ENCODE measurements around the gene IZUMO2. TPM values are rescaled to one million over a fixed set of nuclear protein-coding genes. Genes with fewer than 3 reads are reported as not detected.

The IZUMO2 gene
- total RNA-seq, 2 experiments from 2014 or later: not detected

GRCh38 chr19:50195224-50195623 lies 32.1 kb upstream of the IZUMO2 start:
- no peak for DNase-seq
- H3K9me3 Mint-ChIP-seq: no peaks in the 10 kb centered on the region
- no peaks in the 10 kb centered on the region for H3K4me1 Mint-ChIP-seq
- peaks cover 51% of the 10 kb centered on the region for H3K27me3 Mint-ChIP-seq
- no peak overlapping the region for H3K4me3 Mint-ChIP-seq
- no peaks in the 10 kb centered on the region for H3K36me3 Mint-ChIP-seq
- H3K27ac Mint-ChIP-seq: no peak overlapping the region

GRCh38 chr19:50192463-50193211 lies 29.6 kb upstream of the IZUMO2 start:
- Mint-ChIP-seq H3K4me3 (no peak overlapping the region), H3K4me1 (no peaks in the 10 kb centered on the region), H3K27ac (no peak overlapping the region), H3K36me3 (no peaks in the 10 kb centered on the region), H3K27me3 (peaks cover 35% of the 10 kb centered on the region), H3K9me3 (no peaks in the 10 kb centered on the region)
- DNase-seq: no peak

GRCh38 chr19:50191216-50191615 lies 28.1 kb upstream of the IZUMO2 start:
- DNase-seq: no peak
- Mint-ChIP-seq H3K27ac (no peak overlapping the region), H3K4me3 (no peak overlapping the region), H3K27me3 (peaks cover 24% of the 10 kb centered on the region), H3K9me3 (peaks cover 2% of the 10 kb centered on the region), H3K4me1 (no peaks in the 10 kb centered on the region), H3K36me3 (no peaks in the 10 kb centered on the region)

GRCh38 chr19:50190439-50190891 lies 27.4 kb upstream of the IZUMO2 start:
- Mint-ChIP-seq H3K4me1 (no peaks in the 10 kb centered on the region), H3K36me3 (no peaks in the 10 kb centered on the region), H3K4me3 (no peak overlapping the region), H3K27me3 (peaks cover 17% of the 10 kb centered on the region), H3K27ac (no peak overlapping the region), H3K9me3 (peaks cover 2% of the 10 kb centered on the region)
- no peak for DNase-seq

GRCh38 chr19:50189331-50189730 lies 26.2 kb upstream of the IZUMO2 start:
- Mint-ChIP-seq H3K27ac (no peak overlapping the region), H3K27me3 (peaks cover 11% of the 10 kb centered on the region), H3K36me3 (no peaks in the 10 kb centered on the region), H3K9me3 (peaks cover 2% of the 10 kb centered on the region), H3K4me3 (no peak overlapping the region), H3K4me1 (no peaks in the 10 kb centered on the region)
- no peak for DNase-seq

- Mint-ChIP-seq H3K4me1 (peaks cover 4% of the 10 kb centered on the region), H3K27ac (no peak overlapping the region), H3K36me3 (no peaks in the 10 kb centered on the region), H3K9me3 (peaks cover 2% of the 10 kb centered on the region), H3K4me3 (no peak overlapping the region), H3K27me3 (peaks cover 12% of the 10 kb centered on the region)
- no peak for DNase-seq
These were observed 24.9 kb upstream of the IZUMO2 start for GRCh38 chr19:50187937-50188336.

GRCh38 chr19:50184196-50184595 lies 21.1 kb upstream of the IZUMO2 start:
- no peak for DNase-seq
- H3K27ac Mint-ChIP-seq: no peak overlapping the region
- H3K4me3 Mint-ChIP-seq: no peak overlapping the region
- H3K4me1 Mint-ChIP-seq: peaks cover 4% of the 10 kb centered on the region
- H3K9me3 Mint-ChIP-seq: peaks cover 2% of the 10 kb centered on the region
- H3K27me3 Mint-ChIP-seq: peaks cover 25% of the 10 kb centered on the region
- no peaks in the 10 kb centered on the region for H3K36me3 Mint-ChIP-seq

GRCh38 chr19:50181121-50181520 lies 18.0 kb upstream of the IZUMO2 start:
- Mint-ChIP-seq H3K9me3 (no peaks in the 10 kb centered on the region), H3K27ac (no peak overlapping the region), H3K27me3 (peaks cover 31% of the 10 kb centered on the region), H3K4me1 (peaks cover 5% of the 10 kb centered on the region), H3K4me3 (no peak overlapping the region), H3K36me3 (no peaks in the 10 kb centered on the region)
- DNase-seq: no peak

- Mint-ChIP-seq H3K4me3 (no peak overlapping the region), H3K27me3 (peaks cover 40% of the 10 kb centered on the region), H3K36me3 (no peaks in the 10 kb centered on the region), H3K4me1 (peaks cover 2% of the 10 kb centered on the region), H3K27ac (no peak overlapping the region), H3K9me3 (no peaks in the 10 kb centered on the region)
- no peak for DNase-seq
These were observed 15.9 kb upstream of the IZUMO2 start for GRCh38 chr19:50178859-50179537.

GRCh38 chr19:50178320-50178719 lies 15.2 kb upstream of the IZUMO2 start:
- Mint-ChIP-seq H3K27me3 (peaks cover 43% of the 10 kb centered on the region), H3K4me3 (no peak overlapping the region), H3K27ac (no peak overlapping the region)

GRCh38 chr19:50176775-50177174 lies 13.7 kb upstream of the IZUMO2 start:
- Mint-ChIP-seq H3K27ac (no peak overlapping the region), H3K4me1 (peaks cover 2% of the 10 kb centered on the region), H3K9me3 (no peaks in the 10 kb centered on the region), H3K36me3 (no peaks in the 10 kb centered on the region), H3K4me3 (no peak overlapping the region), H3K27me3 (peaks cover 47% of the 10 kb centered on the region)
- no peak for DNase-seq

More at GRCh38 chr19:50178320-50178719, 15.2 kb upstream of the IZUMO2 start:
- Mint-ChIP-seq H3K4me1 (peaks cover 2% of the 10 kb centered on the region), H3K9me3 (no peaks in the 10 kb centered on the region), H3K36me3 (no peaks in the 10 kb centered on the region)
- no peak for DNase-seq

- Mint-ChIP-seq H3K4me3 (no peak overlapping the region), H3K27ac (no peak overlapping the region), H3K4me1 (peaks cover 2% of the 10 kb centered on the region), H3K27me3 (peaks cover 41% of the 10 kb centered on the region), H3K36me3 (no peaks in the 10 kb centered on the region), H3K9me3 (no peaks in the 10 kb centered on the region)
- no peak for DNase-seq
These were observed 12.8 kb upstream of the IZUMO2 start for GRCh38 chr19:50175924-50176323.

GRCh38 chr19:50174100-50174793 lies 11.2 kb upstream of the IZUMO2 start:
- H3K27ac Mint-ChIP-seq: no peak overlapping the region
- H3K36me3 Mint-ChIP-seq: no peaks in the 10 kb centered on the region
- no peak for DNase-seq
- H3K27me3 Mint-ChIP-seq: peaks cover 39% of the 10 kb centered on the region
- H3K4me1 Mint-ChIP-seq: peaks cover 2% of the 10 kb centered on the region
- H3K4me3 Mint-ChIP-seq: no peak overlapping the region
- no peaks in the 10 kb centered on the region for H3K9me3 Mint-ChIP-seq

- H3K36me3 Mint-ChIP-seq: no peaks in the 10 kb centered on the region
- peak; percentile 9 for DNase-seq
These were observed 10.0 kb upstream of the IZUMO2 start for GRCh38 chr19:50173127-50173526.

GRCh38 chr19:50172726-50173125 lies 9.6 kb upstream of the IZUMO2 start:
- no peaks in the 10 kb centered on the region for H3K4me1 Mint-ChIP-seq
- no peak overlapping the region for H3K4me3 Mint-ChIP-seq
- no peak for DNase-seq
- H3K36me3 Mint-ChIP-seq: no peaks in the 10 kb centered on the region
- no peaks in the 10 kb centered on the region for H3K9me3 Mint-ChIP-seq
- no peak overlapping the region for H3K27ac Mint-ChIP-seq
- H3K27me3 Mint-ChIP-seq: peaks cover 35% of the 10 kb centered on the region

More at GRCh38 chr19:50173127-50173526, 10.0 kb upstream of the IZUMO2 start:
- H3K27me3 Mint-ChIP-seq: peaks cover 35% of the 10 kb centered on the region
- no peak overlapping the region for H3K4me3 Mint-ChIP-seq
- H3K27ac Mint-ChIP-seq: no peak overlapping the region
- H3K9me3 Mint-ChIP-seq: no peaks in the 10 kb centered on the region
- H3K4me1 Mint-ChIP-seq: no peaks in the 10 kb centered on the region

Measured in activated naive CD8-positive, alpha-beta T cell treated with anti-CD3 and anti-CD28 coated beads for 36 hours (primary cell).